Activated CD8-positive, alpha-beta memory T cell treated with anti-CD3 and anti-CD28 coated beads for 1 hour (primary cell): ENCODE data around the gene WASF2.

Experiments
- DNase-seq, 2 donors: peaks; one replicate each; pipeline ENCODE4 v3.0.0-alpha.2; 2020; ENCODE audit warnings: low read depth in 1 of 2; ENCODE audit errors: extremely low read depth in 1 of 2

The WASF2 gene

DNA sequence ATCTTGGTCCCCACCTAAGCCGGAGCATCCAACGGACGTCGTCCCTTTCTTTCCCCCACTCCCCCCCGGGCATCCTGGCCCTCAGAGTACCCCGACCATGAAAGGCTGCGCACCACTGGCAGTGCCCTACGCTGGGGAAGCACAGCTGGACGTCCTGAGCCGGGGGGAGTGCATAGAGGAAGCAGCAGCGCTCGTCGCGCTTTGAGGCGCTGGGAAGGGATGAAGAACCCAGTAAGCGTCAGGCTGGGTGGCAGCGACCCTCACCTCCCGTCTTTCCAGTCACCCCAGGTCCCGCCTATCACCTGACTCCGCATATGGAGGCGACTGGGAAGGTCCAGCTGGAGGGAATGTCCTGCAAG is 128.9 kb downstream of the WASF2 start:
- no peak for DNase-seq

DNA sequence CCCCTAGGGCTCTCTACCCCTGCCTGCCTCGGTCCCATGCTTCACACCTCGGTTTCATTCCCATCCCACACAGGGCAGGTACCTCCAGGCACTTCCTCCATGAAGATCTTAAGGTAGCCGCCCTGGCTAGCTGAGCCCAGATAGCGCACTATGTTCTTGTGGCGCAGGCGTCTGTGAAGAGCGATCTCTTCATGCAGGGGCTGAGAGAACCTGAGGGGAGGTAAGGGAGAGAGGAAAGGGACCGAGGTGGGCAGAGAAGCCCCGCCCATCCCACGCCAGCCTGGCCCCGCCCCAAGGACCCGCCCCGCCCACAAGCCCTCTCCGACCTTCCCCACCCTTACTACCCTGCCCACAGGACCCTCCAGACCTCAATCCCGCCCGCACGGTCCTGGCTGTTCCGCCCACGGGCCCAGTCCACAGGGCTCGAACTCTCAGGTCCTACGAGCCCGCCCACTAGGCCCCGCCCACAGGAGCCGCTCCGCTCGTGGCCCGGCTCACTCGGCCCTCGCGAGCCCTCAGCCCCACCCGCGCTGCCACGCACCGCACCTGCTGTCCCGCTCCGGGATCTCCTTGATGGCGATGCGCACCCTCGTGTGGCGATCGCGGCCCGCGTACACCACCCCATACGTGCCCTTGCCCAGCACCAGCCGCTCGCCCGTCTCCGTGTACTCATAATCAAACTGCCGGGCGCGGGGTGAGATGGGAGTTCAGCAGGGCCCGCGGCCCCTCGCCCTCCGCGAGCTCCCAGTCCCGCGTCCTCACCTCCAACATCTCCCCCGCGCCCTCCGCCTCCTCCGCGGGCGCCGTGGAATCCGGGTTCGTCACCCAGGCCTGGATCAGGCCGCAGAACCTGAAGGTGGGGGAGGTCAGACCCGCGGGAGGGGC is 129.6 kb downstream of the WASF2 start:
- DNase-seq = peak in 1 of 2 donors; percentile 42

DNA sequence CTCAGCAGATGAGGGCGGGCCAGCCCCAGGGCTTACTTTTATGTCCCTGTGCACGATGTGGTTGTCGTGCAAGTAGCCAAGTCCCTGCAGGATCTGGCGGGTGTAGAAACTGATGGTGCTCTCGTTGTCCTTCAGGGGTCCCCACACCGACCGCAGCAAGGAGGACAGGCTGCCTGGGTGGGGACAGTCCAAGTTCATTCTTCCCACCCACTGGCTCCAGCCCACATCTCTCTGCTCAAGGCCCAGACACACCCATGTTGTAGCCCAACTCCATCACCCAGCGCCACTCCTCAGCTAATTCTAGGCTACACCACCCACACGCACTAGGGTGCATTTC is 130.2 kb downstream of the WASF2 start:
- DNase-seq = no peak

DNA sequence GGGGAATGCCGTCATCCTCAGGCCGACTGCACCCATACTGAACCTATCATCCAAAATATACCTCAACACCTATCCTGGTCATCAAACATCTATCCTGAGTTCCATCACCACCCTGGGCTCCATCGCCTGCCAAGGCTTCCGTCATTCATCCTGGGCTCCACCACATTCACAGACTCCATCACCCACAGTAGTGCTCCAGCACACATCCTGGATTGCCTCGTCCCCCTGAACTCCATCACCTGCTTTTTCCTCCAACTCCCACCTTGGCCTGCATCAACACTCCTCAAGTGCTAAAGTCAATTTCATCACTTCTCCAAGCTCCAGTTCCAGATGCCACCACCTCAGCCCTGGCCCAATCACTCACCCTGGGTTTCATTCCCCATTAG is 131.0 kb downstream of the WASF2 start:
- no peak for DNase-seq

DNA sequence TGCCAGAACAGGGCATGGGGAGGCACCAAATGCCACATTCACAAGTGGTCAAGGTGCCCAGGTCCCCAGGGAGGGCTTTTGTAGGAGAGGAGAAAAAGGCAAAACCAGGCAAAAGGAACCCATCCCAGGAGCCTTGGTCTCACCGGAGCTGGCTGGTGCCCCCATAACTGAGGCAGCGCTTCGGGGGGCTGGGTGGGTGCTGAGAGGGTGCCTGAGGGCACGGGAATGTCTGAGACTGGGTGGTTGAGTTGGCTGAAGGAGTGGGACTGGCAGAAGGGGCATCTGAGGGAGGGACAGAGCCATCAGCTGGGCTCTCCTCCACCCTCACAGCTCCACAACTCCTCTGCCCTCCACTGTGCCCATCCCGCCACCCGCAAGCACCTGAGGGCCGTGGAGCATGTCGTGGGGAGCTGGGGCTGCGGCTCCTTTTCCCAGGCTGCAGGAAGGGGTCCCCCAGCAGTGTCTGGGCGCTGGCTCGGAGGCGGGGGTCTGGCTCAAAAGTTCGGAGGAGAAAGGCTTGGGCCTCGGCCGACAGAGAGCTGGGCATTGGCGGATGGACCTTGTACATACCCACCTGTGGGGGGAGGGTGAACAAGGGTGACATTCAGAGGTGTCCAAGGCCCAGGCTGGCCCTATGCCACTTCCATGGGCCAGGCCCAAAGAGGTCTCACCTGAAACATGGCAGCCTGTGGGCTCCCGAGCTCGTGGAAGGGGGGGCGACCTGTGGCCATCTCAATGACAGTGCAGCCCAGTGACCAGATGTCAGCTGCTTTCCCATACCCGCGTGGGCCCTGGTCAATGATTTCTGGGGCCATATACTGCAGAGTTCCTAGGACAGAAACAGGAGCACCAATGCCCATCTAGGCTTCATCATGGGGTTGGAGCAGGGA is 131.7 kb downstream of the WASF2 start:
- DNase-seq = no peak

DNA sequence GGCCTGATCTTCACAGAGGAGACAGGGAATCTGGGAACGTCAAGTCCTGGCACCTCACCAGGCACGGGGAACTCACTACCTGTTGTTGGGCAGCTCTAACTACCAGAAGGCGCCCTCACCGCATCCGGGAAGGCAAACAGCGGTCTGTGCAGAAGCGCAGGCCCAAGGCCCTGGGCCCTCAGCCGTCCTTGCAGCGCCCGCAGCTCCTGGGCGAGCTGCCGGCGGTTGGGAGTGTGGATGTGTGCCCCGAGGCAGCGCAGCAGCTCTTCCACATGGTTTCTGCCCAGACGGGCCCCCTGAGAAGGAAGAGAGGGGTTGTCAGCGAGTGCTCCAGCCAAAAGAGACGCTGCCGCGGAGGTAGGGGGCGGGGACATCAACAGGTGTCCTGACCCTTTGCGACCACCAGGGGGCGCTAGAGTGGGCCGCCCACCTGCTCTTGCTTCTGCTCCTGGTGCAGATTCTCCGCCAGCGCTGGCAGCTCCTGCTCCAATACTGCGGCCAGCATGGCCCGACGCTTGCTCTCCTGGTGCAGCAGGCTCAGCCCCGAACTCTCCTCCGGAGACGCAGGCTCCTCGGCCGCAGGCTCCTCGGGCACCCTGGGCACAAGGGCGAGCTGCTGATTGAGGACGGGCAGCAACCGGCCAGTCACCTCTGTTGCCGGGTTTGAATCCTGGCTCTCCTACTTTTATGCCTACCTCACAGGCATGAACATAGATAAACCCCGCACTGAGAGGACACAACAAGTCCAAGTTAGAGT is 132.5 kb downstream of the WASF2 start:
- DNase-seq = peak; percentile 48 to 74

DNA sequence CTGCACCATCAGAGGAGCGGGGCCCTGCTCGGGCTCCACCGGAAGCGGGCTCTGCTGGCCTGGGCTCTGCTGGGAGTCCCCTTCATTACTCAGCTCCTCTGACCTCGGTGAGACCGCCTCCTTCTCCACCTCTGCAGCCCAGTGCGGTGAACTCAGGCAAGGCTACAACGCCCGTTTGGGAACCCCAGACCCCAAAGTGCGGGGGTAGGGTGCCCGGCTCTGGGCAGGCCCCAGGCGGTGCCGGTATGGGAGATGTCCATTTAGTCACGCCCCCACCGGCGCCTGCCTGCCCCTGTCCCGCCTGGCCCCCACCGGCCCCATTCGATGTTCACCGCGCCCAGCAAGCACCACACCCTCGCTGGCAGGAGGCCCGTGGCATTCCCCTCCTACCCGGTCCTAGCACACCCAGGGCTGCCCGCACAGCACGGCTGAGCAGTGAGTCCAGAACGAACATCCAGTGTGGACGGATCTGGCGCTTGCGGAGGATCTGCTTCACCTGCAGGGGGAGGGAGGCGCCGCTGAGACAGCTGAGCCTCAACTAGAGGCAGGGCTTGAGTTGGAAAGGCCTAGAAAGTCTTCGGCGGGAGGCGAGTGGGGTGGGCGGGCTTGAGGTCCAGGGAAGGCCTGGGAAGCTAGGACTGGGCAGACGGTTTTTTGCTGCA is 133.2 kb downstream of the WASF2 start:
- peak in 1 of 2 donors; percentile 20 for DNase-seq

DNA sequence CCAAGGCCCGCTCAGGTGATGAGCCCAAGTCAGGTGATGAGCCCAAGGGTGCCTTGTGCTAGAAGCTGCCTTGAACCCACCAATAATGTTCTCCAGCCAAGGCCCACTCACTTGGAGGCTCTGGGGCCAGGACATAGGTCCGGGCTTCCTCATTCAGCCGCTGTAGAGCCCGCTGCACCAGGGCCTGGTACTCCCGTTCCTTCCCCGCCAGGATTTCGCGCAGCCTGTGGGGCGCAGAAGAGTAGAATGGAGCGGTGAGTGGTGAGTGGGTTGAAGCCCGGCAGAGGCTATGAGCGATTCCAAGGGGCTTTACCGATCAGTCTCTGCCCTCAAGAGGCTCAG is 133.7 kb downstream of the WASF2 start:
- no peak for DNase-seq

DNA sequence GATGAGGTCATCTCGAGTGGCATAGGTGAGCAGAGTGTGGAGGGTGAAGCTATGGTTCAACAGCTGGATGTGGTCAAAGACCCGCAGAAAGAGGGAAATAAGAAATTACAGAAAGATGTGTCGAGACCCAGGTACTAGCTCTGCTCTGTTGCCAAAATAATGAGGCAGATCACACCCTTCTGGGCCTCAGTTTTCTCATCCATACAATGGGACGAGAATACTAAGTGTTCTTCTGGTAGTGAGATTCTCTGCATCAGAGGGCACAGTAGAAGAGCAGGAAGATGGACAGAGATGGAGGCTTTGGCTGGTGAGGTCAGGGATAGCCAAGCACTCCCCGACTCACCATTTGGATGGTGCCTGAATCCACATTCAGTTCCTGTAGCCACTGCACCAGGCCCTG is 134.3 kb downstream of the WASF2 start:
- no peak for DNase-seq
